Vagina (tissue), 2 donors: Measurements from ENCODE around the gene AGK.
"Not testable (repeated sequence)": the region's sequence is repeated elsewhere in the genome, so short reads cannot be mapped to it uniquely, and the experiment has no call there.

Experiments
- POLR2AphosphoS5 ChIP-seq, 2 donors: sonication (generic); formaldehyde crosslinking; IDR thresholded peaks; one replicate each; pipeline ENCODE4 v1.9.0; 2017; ENCODE audit warnings: antibody characterized with exemption in 2 of 2, mild to moderate bottlenecking in 2 of 2, low read depth in 1 of 2; ENCODE audit not compliant: insufficient read depth in 1 of 2
- TF ChIP-seq, protein P1 (sequence below), 3 experiments: fragments of 450-650 bp in 2 of 3; fragments of 200-600 bp in 1 of 3; sonication (generic) in 1 of 3; IDR thresholded peaks; one replicate each; pipeline ENCODE4 v1.5.1; 2017 to 2019; ENCODE audit warnings: antibody characterized with exemption in 3 of 3, mild to moderate bottlenecking in 2 of 3, moderate library complexity in 2 of 3

DNA sequence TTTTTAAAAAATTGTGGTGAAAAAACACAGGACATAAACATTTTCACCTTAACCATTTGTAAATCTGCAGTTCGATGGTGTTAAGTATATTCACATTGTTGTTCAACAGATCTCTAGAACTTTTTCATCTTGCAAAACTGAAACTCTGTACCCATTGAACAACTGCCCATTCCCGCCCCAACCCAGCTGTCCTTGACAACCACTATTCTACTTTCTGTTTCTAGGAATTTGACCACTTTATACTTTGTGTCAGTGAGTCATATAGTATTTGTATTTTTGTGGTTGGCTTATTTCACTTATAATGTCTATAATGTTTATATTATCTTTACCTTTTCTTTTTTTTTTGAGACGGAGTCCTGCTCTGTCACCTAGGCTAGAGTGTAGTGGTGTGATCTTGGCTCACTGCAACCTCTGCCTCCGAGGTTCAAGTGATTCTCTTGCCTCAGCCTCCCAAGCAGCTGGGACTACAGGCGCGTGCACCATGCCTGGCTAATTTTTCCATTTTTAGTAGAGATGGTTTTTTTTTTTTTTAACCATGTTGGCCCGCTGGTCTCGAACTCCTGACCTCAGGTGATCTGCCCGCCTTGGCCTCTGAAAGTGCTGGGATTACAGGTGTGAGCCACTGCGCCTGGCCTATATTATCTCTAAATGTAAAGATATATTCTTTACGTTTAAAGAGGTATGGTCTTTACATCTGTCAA, 6.8 kb downstream of the AGK start:
- TF ChIP-seq, protein P1, sequence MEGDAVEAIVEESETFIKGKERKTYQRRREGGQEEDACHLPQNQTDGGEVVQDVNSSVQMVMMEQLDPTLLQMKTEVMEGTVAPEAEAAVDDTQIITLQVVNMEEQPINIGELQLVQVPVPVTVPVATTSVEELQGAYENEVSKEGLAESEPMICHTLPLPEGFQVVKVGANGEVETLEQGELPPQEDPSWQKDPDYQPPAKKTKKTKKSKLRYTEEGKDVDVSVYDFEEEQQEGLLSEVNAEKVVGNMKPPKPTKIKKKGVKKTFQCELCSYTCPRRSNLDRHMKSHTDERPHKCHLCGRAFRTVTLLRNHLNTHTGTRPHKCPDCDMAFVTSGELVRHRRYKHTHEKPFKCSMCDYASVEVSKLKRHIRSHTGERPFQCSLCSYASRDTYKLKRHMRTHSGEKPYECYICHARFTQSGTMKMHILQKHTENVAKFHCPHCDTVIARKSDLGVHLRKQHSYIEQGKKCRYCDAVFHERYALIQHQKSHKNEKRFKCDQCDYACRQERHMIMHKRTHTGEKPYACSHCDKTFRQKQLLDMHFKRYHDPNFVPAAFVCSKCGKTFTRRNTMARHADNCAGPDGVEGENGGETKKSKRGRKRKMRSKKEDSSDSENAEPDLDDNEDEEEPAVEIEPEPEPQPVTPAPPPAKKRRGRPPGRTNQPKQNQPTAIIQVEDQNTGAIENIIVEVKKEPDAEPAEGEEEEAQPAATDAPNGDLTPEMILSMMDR (IDR thresholded peaks at IDR 0.05) = not testable (repeated sequence)
- not testable (repeated sequence) for TF ChIP-seq POLR2AphosphoS5 (IDR thresholded peaks at IDR 0.05; ENCODE audit: insufficient read depth in 1 of 2, low read depth in 1 of 2)
